ENCODE data around the gene FPGS.

The FPGS gene

GRCh38 chr9:127816728-127817127 is 14.0 kb downstream of the FPGS start:
- Histone ChIP-seq H3K27me3 (ENCODE audit: control insufficient read depth in 5 of 5, insufficient read depth in 4 of 5, low read length in 5 of 5) (no peaks in the 10 kb centered on the region), H3K36me3 (ENCODE audit: control insufficient read depth in 5 of 5, insufficient read depth in 5 of 5, low read length in 5 of 5) (peaks cover 0 to 86% (median 76%) of the 10 kb centered on the region in 5 donors), H3K4me3 (ENCODE audit: low read depth in 1 of 5, low read length in 5 of 5) (no peak overlapping the region), H3K9me3 (ENCODE audit: control insufficient read depth in 5 of 5, low read length in 5 of 5) (no peaks in the 10 kb centered on the region), H3K4me1 (ENCODE audit: control insufficient read depth in 5 of 5, insufficient read depth in 5 of 5, low read length in 5 of 5) (peaks cover 0 to 48% (median 0%) of the 10 kb centered on the region in 5 donors), H3K27ac (ENCODE audit: low read depth, low read length) (no peak overlapping the region), H3K9ac (ENCODE audit: low read length in 5 of 5) (peak overlapping the region in 1 of 5 donors; percentile 17)

GRCh38 chr9:127817881-127818434 is 15.3 kb downstream of the FPGS start:
- Histone ChIP-seq H3K27me3 (ENCODE audit: control insufficient read depth in 5 of 5, insufficient read depth in 4 of 5, low read length in 5 of 5) (no peaks in the 10 kb centered on the region), H3K4me3 (ENCODE audit: low read depth in 1 of 5, low read length in 5 of 5) (no peak overlapping the region), H3K36me3 (ENCODE audit: control insufficient read depth in 5 of 5, insufficient read depth in 5 of 5, low read length in 5 of 5) (peaks cover 0 to 87% (median 72%) of the 10 kb centered on the region in 5 donors), H3K27ac (ENCODE audit: low read depth, low read length) (no peak overlapping the region), H3K9me3 (ENCODE audit: control insufficient read depth in 5 of 5, low read length in 5 of 5) (no peaks in the 10 kb centered on the region), H3K4me1 (ENCODE audit: control insufficient read depth in 5 of 5, insufficient read depth in 5 of 5, low read length in 5 of 5) (peaks cover 0 to 48% (median 0%) of the 10 kb centered on the region in 5 donors), H3K9ac (ENCODE audit: low read length in 5 of 5) (no peak overlapping the region)

GRCh38 chr9:127818574-127818973 is 15.9 kb downstream of the FPGS start:
- H3K9ac ChIP-seq (ENCODE audit: low read length in 5 of 5) = no peak overlapping the region
- no peaks in the 10 kb centered on the region for H3K9me3 ChIP-seq (ENCODE audit: control insufficient read depth in 5 of 5, low read length in 5 of 5)
- no peaks in the 10 kb centered on the region for H3K27me3 ChIP-seq (ENCODE audit: control insufficient read depth in 5 of 5, insufficient read depth in 4 of 5, low read length in 5 of 5)
- H3K36me3 ChIP-seq (ENCODE audit: control insufficient read depth in 5 of 5, insufficient read depth in 5 of 5, low read length in 5 of 5) = peaks cover 0 to 82% (median 65%) of the 10 kb centered on the region in 5 donors
- H3K27ac ChIP-seq (ENCODE audit: low read depth, low read length) = no peak overlapping the region
- H3K4me3 ChIP-seq (ENCODE audit: low read depth in 1 of 5, low read length in 5 of 5) = no peak overlapping the region
- H3K4me1 ChIP-seq (ENCODE audit: control insufficient read depth in 5 of 5, insufficient read depth in 5 of 5, low read length in 5 of 5) = peaks cover 0 to 45% (median 0%) of the 10 kb centered on the region in 5 donors

GRCh38 chr9:127822108-127822507 is 19.4 kb downstream of the FPGS start:
- no peaks in the 10 kb centered on the region for H3K9me3 ChIP-seq (ENCODE audit: control insufficient read depth in 5 of 5, low read length in 5 of 5)
- H3K36me3 ChIP-seq (ENCODE audit: control insufficient read depth in 5 of 5, insufficient read depth in 5 of 5, low read length in 5 of 5) = peaks cover 0 to 78% (median 61%) of the 10 kb centered on the region in 5 donors

GRCh38 chr9:127825319-127826051 is 22.8 kb downstream of the FPGS start:
- Histone ChIP-seq H3K4me3 (ENCODE audit: low read depth in 1 of 5, low read length in 5 of 5) (no peak overlapping the region), H3K27ac (ENCODE audit: low read depth, low read length) (no peak overlapping the region), H3K27me3 (ENCODE audit: control insufficient read depth in 5 of 5, insufficient read depth in 4 of 5, low read length in 5 of 5) (no peaks in the 10 kb centered on the region), H3K4me1 (ENCODE audit: control insufficient read depth in 5 of 5, insufficient read depth in 5 of 5, low read length in 5 of 5) (peaks cover 0 to 40% (median 27%) of the 10 kb centered on the region in 5 donors), H3K36me3 (ENCODE audit: control insufficient read depth in 5 of 5, insufficient read depth in 5 of 5, low read length in 5 of 5) (peaks cover 0 to 57% (median 41%) of the 10 kb centered on the region in 5 donors), H3K9me3 (ENCODE audit: control insufficient read depth in 5 of 5, low read length in 5 of 5) (no peaks in the 10 kb centered on the region), H3K9ac (ENCODE audit: low read length in 5 of 5) (no peak overlapping the region)

More at GRCh38 chr9:127822108-127822507, 19.4 kb downstream of the FPGS start:
- Histone ChIP-seq H3K27me3 (ENCODE audit: control insufficient read depth in 5 of 5, insufficient read depth in 4 of 5, low read length in 5 of 5) (no peaks in the 10 kb centered on the region), H3K4me1 (ENCODE audit: control insufficient read depth in 5 of 5, insufficient read depth in 5 of 5, low read length in 5 of 5) (peaks cover 0 to 36% (median 6%) of the 10 kb centered on the region in 5 donors), H3K4me3 (ENCODE audit: low read depth in 1 of 5, low read length in 5 of 5) (no peak overlapping the region), H3K9ac (ENCODE audit: low read length in 5 of 5) (no peak overlapping the region), H3K27ac (ENCODE audit: low read depth, low read length) (no peak overlapping the region)

DNA sequence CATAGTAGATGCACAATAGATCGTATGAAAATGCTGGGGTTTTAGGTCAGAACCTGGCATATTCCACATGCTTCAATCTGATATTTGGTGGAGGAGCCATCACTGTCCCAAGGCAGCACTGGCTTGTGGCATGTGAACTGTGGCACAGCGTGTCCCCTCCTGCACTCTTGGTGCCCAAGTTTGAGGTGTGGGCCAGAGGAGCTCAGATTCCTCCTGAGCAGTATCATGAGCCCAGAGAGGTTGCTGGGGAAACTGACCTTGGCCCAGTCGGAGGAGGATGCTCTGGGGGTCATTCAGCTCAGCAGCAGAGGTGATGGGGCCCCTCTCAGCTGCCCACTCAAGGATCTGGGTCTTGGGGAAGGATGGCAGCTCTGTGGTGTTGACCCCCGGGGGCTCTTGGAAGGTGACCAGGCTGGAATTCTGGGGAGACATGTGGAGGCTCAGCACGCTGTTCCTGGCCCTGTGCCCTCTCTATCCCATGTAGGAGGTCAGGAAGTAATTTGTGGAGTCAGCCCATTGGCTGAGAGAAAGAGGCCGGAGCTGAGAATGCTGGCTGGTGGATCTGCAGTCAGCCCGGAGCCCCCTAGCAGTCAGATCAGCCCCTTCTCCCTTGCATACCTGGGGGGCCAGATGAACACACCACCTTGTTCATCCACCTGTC is 23.7 kb downstream of the FPGS start:
- Histone ChIP-seq H3K36me3 (ENCODE audit: control insufficient read depth in 5 of 5, insufficient read depth in 5 of 5, low read length in 5 of 5) (peaks cover 0 to 50% (median 36%) of the 10 kb centered on the region in 5 donors), H3K27ac (ENCODE audit: low read depth, low read length) (no peak overlapping the region), H3K9me3 (ENCODE audit: control insufficient read depth in 5 of 5, low read length in 5 of 5) (no peaks in the 10 kb centered on the region), H3K4me1 (ENCODE audit: control insufficient read depth in 5 of 5, insufficient read depth in 5 of 5, low read length in 5 of 5) (peaks cover 0 to 46% (median 27%) of the 10 kb centered on the region in 5 donors), H3K27me3 (ENCODE audit: control insufficient read depth in 5 of 5, insufficient read depth in 4 of 5, low read length in 5 of 5) (no peaks in the 10 kb centered on the region), H3K4me3 (ENCODE audit: low read depth in 1 of 5, low read length in 5 of 5) (no peak overlapping the region), H3K9ac (ENCODE audit: low read length in 5 of 5) (no peak overlapping the region)

GRCh38 chr9:127828262-127829031 is 25.8 kb downstream of the FPGS start:
- peaks cover 0 to 56% (median 33%) of the 10 kb centered on the region in 5 donors for H3K4me1 ChIP-seq (ENCODE audit: control insufficient read depth in 5 of 5, insufficient read depth in 5 of 5, low read length in 5 of 5)
- no peaks in the 10 kb centered on the region for H3K27me3 ChIP-seq (ENCODE audit: control insufficient read depth in 5 of 5, insufficient read depth in 4 of 5, low read length in 5 of 5)
- H3K27ac ChIP-seq (ENCODE audit: low read depth, low read length) = peak overlapping the region; percentile 64
- H3K36me3 ChIP-seq (ENCODE audit: control insufficient read depth in 5 of 5, insufficient read depth in 5 of 5, low read length in 5 of 5) = peaks cover 0 to 42% (median 38%) of the 10 kb centered on the region in 5 donors
- peak overlapping the region in 4 of 5 donors; percentile 62 to 77 (median 70) for H3K9ac ChIP-seq (ENCODE audit: low read length in 5 of 5)
- H3K4me3 ChIP-seq (ENCODE audit: low read depth in 1 of 5, low read length in 5 of 5) = peak overlapping the region; percentile 26 to 67 (median 50)
- no peaks in the 10 kb centered on the region for H3K9me3 ChIP-seq (ENCODE audit: control insufficient read depth in 5 of 5, low read length in 5 of 5)

GRCh38 chr9:127829205-127829906 is 26.7 kb downstream of the FPGS start:
- Histone ChIP-seq H3K9ac (ENCODE audit: low read length in 5 of 5) (no peak overlapping the region), H3K27ac (ENCODE audit: low read depth, low read length) (peak overlapping the region; percentile 64), H3K4me1 (ENCODE audit: control insufficient read depth in 5 of 5, insufficient read depth in 5 of 5, low read length in 5 of 5) (peaks cover 0 to 57% (median 41%) of the 10 kb centered on the region in 5 donors), H3K9me3 (ENCODE audit: control insufficient read depth in 5 of 5, low read length in 5 of 5) (no peaks in the 10 kb centered on the region), H3K27me3 (ENCODE audit: control insufficient read depth in 5 of 5, insufficient read depth in 4 of 5, low read length in 5 of 5) (no peaks in the 10 kb centered on the region), H3K36me3 (ENCODE audit: control insufficient read depth in 5 of 5, insufficient read depth in 5 of 5, low read length in 5 of 5) (peaks cover 0 to 34% (median 32%) of the 10 kb centered on the region in 5 donors), H3K4me3 (ENCODE audit: low read depth in 1 of 5, low read length in 5 of 5) (no peak overlapping the region)

GRCh38 chr9:127832248-127832647 is 29.6 kb downstream of the FPGS start:
- Histone ChIP-seq H3K36me3 (ENCODE audit: control insufficient read depth in 5 of 5, insufficient read depth in 5 of 5, low read length in 5 of 5) (peaks cover 0 to 15% (median 8%) of the 10 kb centered on the region in 5 donors), H3K4me3 (ENCODE audit: low read depth in 1 of 5, low read length in 5 of 5) (no peak overlapping the region), H3K9ac (ENCODE audit: low read length in 5 of 5) (no peak overlapping the region), H3K27ac (ENCODE audit: low read depth, low read length) (peak overlapping the region; percentile 27), H3K4me1 (ENCODE audit: control insufficient read depth in 5 of 5, insufficient read depth in 5 of 5, low read length in 5 of 5) (peaks cover 17 to 66% (median 57%) of the 10 kb centered on the region in 5 donors), H3K27me3 (ENCODE audit: control insufficient read depth in 5 of 5, insufficient read depth in 4 of 5, low read length in 5 of 5) (no peaks in the 10 kb centered on the region), H3K9me3 (ENCODE audit: control insufficient read depth in 5 of 5, low read length in 5 of 5) (no peaks in the 10 kb centered on the region)
